HCEC 1CT (cell line): ENCODE data around the gene SYNE2.

Experiments used
- DNase-seq: peaks from one replicate; pipeline ENCODE4 v3.0.0-alpha.2; 2017

The SYNE2 gene

GRCh38 chr14:64225151-64225757, 372.4 kb downstream of the SYNE2 start:
- no peak for DNase-seq

GRCh38 chr14:64227856-64228255, 375.1 kb downstream of the SYNE2 start:
- DNase-seq: no peak

GRCh38 chr14:64229489-64229888, 376.7 kb downstream of the SYNE2 start:
- DNase-seq: no peak

- DNase-seq: peak; percentile 99
Measured at GRCh38 chr14:64232095-64232838, 379.5 kb downstream of the SYNE2 start.

GRCh38 chr14:64232944-64233343, 380.1 kb downstream of the SYNE2 start:
- no peak for DNase-seq

GRCh38 chr14:64233531-64234190, 380.9 kb downstream of the SYNE2 start:
- DNase-seq: peak; percentile 51

GRCh38 chr14:64234877-64235651, 382.3 kb downstream of the SYNE2 start:
- DNase-seq: no peak

- DNase-seq: no peak
Measured at GRCh38 chr14:64235652-64236640, 383.1 kb downstream of the SYNE2 start.

- DNase-seq: no peak
Measured at GRCh38 chr14:64238049-64238448, 385.2 kb downstream of the SYNE2 start.

- DNase-seq: no peak
Measured at GRCh38 chr14:64238631-64239030, 385.8 kb downstream of the SYNE2 start.

- DNase-seq: no peak
Measured at GRCh38 chr14:64244279-64244678, 391.5 kb downstream of the SYNE2 start.

- no peak for DNase-seq
Measured at GRCh38 chr14:64245491-64245890, 392.7 kb downstream of the SYNE2 start.

GRCh38 chr14:64246688-64247087, 393.9 kb downstream of the SYNE2 start:
- no peak for DNase-seq

- DNase-seq: no peak
Measured at GRCh38 chr14:64247195-64247594, 394.4 kb downstream of the SYNE2 start.

- no peak for DNase-seq
Measured at GRCh38 chr14:64248689-64249088, 395.9 kb downstream of the SYNE2 start.

GRCh38 chr14:64249363-64249762, 396.6 kb downstream of the SYNE2 start:
- no peak for DNase-seq

- DNase-seq: peak; percentile 83
Measured at GRCh38 chr14:64253672-64254071, 400.9 kb downstream of the SYNE2 start.

- no peak for DNase-seq
Measured at GRCh38 chr14:64255756-64256155, 403.0 kb downstream of the SYNE2 start.

- no peak for DNase-seq
Measured at GRCh38 chr14:64260418-64260817, 407.6 kb downstream of the SYNE2 start.

GRCh38 chr14:64265222-64265621, 412.4 kb downstream of the SYNE2 start:
- no peak for DNase-seq

- DNase-seq: peak; percentile 72
Measured at GRCh38 chr14:64266239-64266638, 413.4 kb downstream of the SYNE2 start.

GRCh38 chr14:64272019-64272418, 419.2 kb downstream of the SYNE2 start:
- DNase-seq: no peak
